NOMO-1 treated with dmso at 0.1 percent for 144 hours (cell line): ENCODE data around the gene ACOXL.

Experiments used
- DNase-seq: peaks from one replicate; lab custom pipeline; 2025; ENCODE audit not compliant: unreplicated experiment; lab: John Stamatoyannopoulos, UW

ACOXL gene

GRCh38 chr2:111148225-111148873, 416.0 kb downstream of the ACOXL start:
- no peak for DNase-seq

GRCh38 chr2:111148925-111149324, 416.6 kb downstream of the ACOXL start:
- no peak for DNase-seq

GRCh38 chr2:111149882-111150455, 417.6 kb downstream of the ACOXL start:
- DNase-seq = no peak

- no peak for DNase-seq
Observed at GRCh38 chr2:111154758-111155157, 422.4 kb downstream of the ACOXL start.

- DNase-seq = no peak
Observed at GRCh38 chr2:111155610-111156009, 423.2 kb downstream of the ACOXL start.

- no peak for DNase-seq
Observed at GRCh38 chr2:111156529-111156928, 424.2 kb downstream of the ACOXL start.

- no peak for DNase-seq
Observed at GRCh38 chr2:111157071-111157661, 424.8 kb downstream of the ACOXL start.

- DNase-seq = no peak
Observed at GRCh38 chr2:111157798-111158197, 425.4 kb downstream of the ACOXL start.

- DNase-seq = no peak
Observed at GRCh38 chr2:111159641-111160040, 427.3 kb downstream of the ACOXL start.

GRCh38 chr2:111160758-111161157, 428.4 kb downstream of the ACOXL start:
- no peak for DNase-seq

- DNase-seq = no peak
Observed at GRCh38 chr2:111161971-111162370, 429.6 kb downstream of the ACOXL start.

GRCh38 chr2:111162718-111163331, 430.5 kb downstream of the ACOXL start:
- no peak for DNase-seq

- no peak for DNase-seq
Observed at GRCh38 chr2:111164078-111164477, 431.7 kb downstream of the ACOXL start.

GRCh38 chr2:111165084-111165483, 432.7 kb downstream of the ACOXL start:
- DNase-seq = no peak

- DNase-seq = no peak
Observed at GRCh38 chr2:111166115-111166514, 433.7 kb downstream of the ACOXL start.

- no peak for DNase-seq
Observed at GRCh38 chr2:111167076-111167862, 434.9 kb downstream of the ACOXL start.

- DNase-seq = no peak
Observed at GRCh38 chr2:111167863-111168162, 435.4 kb downstream of the ACOXL start.
